ENCODE measurements around the gene ANKRD13C.

Gene ANKRD13C

DNA sequence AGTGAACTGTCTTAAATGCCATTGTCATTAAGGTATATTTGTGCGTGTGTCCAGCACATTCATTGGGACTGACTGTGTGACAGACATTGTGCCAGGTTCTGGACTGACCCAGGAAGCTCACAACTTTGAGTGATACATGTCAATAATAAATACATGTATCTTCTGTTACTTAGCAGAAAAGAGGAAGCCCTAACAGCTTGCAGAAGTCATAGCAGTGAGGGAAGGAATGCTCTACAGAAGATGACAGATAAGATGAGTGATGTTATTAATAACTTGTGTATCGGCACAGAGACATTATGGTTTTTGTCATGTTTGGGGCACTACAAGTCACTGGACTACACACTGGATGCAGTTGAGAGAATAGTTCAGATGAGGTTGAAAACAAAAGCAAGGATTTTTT lies 134.5 kb downstream of the ANKRD13C start:
- no peak for DNase-seq (ENCODE audit: low read depth)

DNA sequence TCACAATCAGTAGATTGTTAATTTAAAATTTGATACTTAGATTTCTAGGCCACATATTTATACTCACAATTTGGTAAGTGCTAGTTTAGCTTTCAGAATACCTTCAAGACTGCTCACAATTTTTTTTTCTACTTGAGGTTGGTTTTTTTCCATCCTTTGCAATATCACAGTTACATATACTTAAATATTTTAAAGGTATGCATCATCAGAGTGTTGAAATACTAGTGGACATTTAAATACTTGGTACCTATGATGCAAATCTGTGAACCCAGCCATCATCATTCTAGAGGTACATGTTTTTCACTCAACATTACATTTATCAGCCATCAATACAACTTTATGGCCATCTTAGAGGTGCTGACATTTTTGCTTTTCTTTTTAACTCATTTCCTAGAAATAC lies 143.0 kb downstream of the ANKRD13C start:
- no peak for DNase-seq (ENCODE audit: low read depth)

DNA sequence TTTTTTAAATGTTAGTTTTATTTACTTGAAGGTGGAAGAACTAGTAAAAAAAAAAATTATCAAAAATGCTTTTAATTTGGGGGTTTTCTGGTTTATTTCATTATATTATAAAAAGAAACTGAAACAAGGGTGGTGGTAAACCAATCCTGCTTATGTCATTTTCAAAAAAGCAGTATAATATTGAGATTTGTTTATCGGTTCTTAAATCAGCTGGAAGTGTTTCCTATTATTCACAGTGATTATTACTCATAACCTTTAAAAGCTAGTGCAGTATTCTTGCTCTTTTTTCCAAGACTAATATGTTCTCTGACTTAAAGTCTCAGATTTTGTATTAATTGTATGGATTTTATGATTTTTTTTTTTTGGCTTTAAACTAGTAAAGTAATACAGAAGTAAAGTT lies 143.7 kb downstream of the ANKRD13C start:
- DNase-seq (ENCODE audit: low read depth): no peak
